ENCODE data around the gene HBEGF.

GRCh38 chr5:140295414-140295813 lies 51.0 kb downstream of the HBEGF start:
- TF ChIP-seq CTCF (conservative IDR thresholded peaks at IDR 0.05 in 1 of 2, IDR thresholded peaks at IDR 0.05 in 1 of 2; ENCODE audit: low read depth in 1 of 2, low read length in 2 of 2) (no peak), EZH2 (IDR thresholded peaks at IDR 0.05; ENCODE audit: low read length, missing control alignments) (no peak)
